K562 (cell line): ENCODE data around the gene ANKRD33. TPM values are rescaled to one million over a fixed set of nuclear protein-coding genes. Genes with fewer than 3 reads are reported as not detected.

Source experiments
- ATAC-seq: fragments of 200-7000 bp; cut with Tn5 transposase; 3 replicates; pipeline ENCODE4 v1.9.1; 2020; ENCODE audit warnings: moderate library complexity
- BruUV-seq: library from RNA; stranded (reverse); fragments of 400-500 nt; replicated peaks from 2 replicates; lab custom pipeline; 2021; lab: Mats Ljungman, UMichigan
- CTCF ChIA-PET: fragments of 300-600 bp; formaldehyde crosslinking; extraction: SDS; loops from one replicate; lab custom pipeline; 2021; ENCODE audit warnings: low intra/inter-chr PET ratio; lab: Yijun Ruan, JAX
- POLR2A ChIA-PET: fragments of 300-600, 350-650 bp; sonication (Branson Sonifier 250); formaldehyde crosslinking; extraction: SDS; loops from one replicate; lab custom pipeline; 2021; ENCODE audit warnings: antibody characterized with exemption, inconsistent platforms; lab: Yijun Ruan, JAX
- DNase-seq, 4 experiments: peaks; one replicate each; pipeline versions ENCODE4 v3.0.0 to v3.0.0-alpha.2; 2011 to 2018; ENCODE audit warnings: low spot score in 3 of 4, mixed read lengths in 3 of 4; ENCODE audit errors: extremely low read depth in 1 of 4
- FAIRE-seq: peaks from 2 replicates; lab custom pipeline; 2011; peaks lifted over from hg19 to GRCh38; lab: Jason Lieb, UNC
- H2AFZ ChIP-seq: 2 replicates; pipeline ENCODE4 v1.6.0; 2011; ENCODE audit warnings: low read depth, low read length, control low read depth, inconsistent platforms
- H3K27ac ChIP-seq: fragments of 200-600 bp; 3 replicates; pipeline ENCODE4 v1.8.0; 2011; ENCODE audit warnings: low read depth, mild to moderate bottlenecking, control low read depth, inconsistent platforms, low read length, moderate library complexity, mixed read lengths; ENCODE audit errors: extremely low read depth
- H3K27me3 ChIP-seq, 2 experiments: fragments of 300-600 bp in 1 of 2; 2 replicates in 1 of 2; 3 replicates in 1 of 2; pipeline versions ENCODE4 v1.6.0 to v1.8.0; 2011; ENCODE audit warnings: inconsistent platforms in 2 of 2, low read length in 2 of 2, mild to moderate bottlenecking in 1 of 2, mixed read lengths in 1 of 2, moderate library complexity in 1 of 2; ENCODE audit not compliant: control insufficient read depth in 2 of 2, insufficient read depth in 2 of 2
- H3K36me3 ChIP-seq: fragments of 300-600 bp; 3 replicates; pipeline ENCODE4 v1.8.0; 2011; ENCODE audit warnings: mild to moderate bottlenecking, low read length, inconsistent platforms; ENCODE audit not compliant: control insufficient read depth, insufficient read depth
- H3K4me1 ChIP-seq, 2 experiments: fragments of 200-600 bp in 1 of 2; replicated peaks in 1 of 2; 2 replicates in 1 of 2; 3 replicates in 1 of 2; pipeline versions ENCODE4 v1.5.1 to v1.8.0; 2011; ENCODE audit warnings: inconsistent platforms in 2 of 2, low read length in 2 of 2, mild to moderate bottlenecking in 1 of 2, mixed read lengths in 1 of 2, moderate library complexity in 1 of 2; ENCODE audit not compliant: control insufficient read depth in 2 of 2, insufficient read depth in 2 of 2
- H3K4me2 ChIP-seq: 2 replicates; pipeline ENCODE4 v1.6.1; 2011; ENCODE audit warnings: low read length, control low read depth, inconsistent platforms, mixed read lengths; ENCODE audit not compliant: insufficient read depth
- H3K4me3 ChIP-seq: fragments of 200-600 bp; sonication (generic), shearing (Covaris generic); 2 replicates; pipeline ENCODE4 v1.5.1; 2016; ENCODE audit warnings: control low read depth, inconsistent platforms
- H3K79me2 ChIP-seq: fragments of 200-600 bp; 3 replicates; pipeline ENCODE4 v1.8.0; 2011; ENCODE audit warnings: low read length, inconsistent platforms; ENCODE audit not compliant: control insufficient read depth, insufficient read depth
- H3K9ac ChIP-seq, 2 experiments: 2 replicates each; pipeline versions ENCODE4 v1.6.0 to v1.6.1; 2011; ENCODE audit warnings: low read depth in 2 of 2, low read length in 2 of 2, control low read depth in 1 of 2, inconsistent platforms in 1 of 2, mild to moderate bottlenecking in 1 of 2, mixed read lengths in 1 of 2; ENCODE audit not compliant: insufficient read depth in 1 of 2
- H3K9me1 ChIP-seq: one replicate; pipeline ENCODE4 v1.6.0; 2011; ENCODE audit warnings: inconsistent platforms, mild to moderate bottlenecking, low read length, moderate library complexity; ENCODE audit not compliant: control insufficient read depth, insufficient read depth
- H3K9me3 ChIP-seq: replicated peaks from 2 replicates; pipeline ENCODE4 v1.5.1; 2011; ENCODE audit warnings: low read depth, low read length, inconsistent platforms; ENCODE audit not compliant: control insufficient read depth, insufficient read depth
- H4K20me1 ChIP-seq: replicated peaks from 2 replicates; pipeline ENCODE4 v1.6.1; 2011; ENCODE audit warnings: low read length, inconsistent platforms, mixed read lengths; ENCODE audit not compliant: control insufficient read depth, insufficient read depth
- ARID2 ChIP-seq: fragments of 450-650 bp; IDR thresholded peaks from 2 replicates; pipeline ENCODE4 v1.6.1; 2017; ENCODE audit warnings: antibody characterized with exemption, mild to moderate bottlenecking
- ATF7 ChIP-seq: fragments of 450-650 bp; IDR thresholded peaks from 2 replicates; pipeline ENCODE4 v1.7.1; 2014; ENCODE audit warnings: mild to moderate bottlenecking, moderate library complexity
- BACH1 ChIP-seq: fragments of 200-800 bp; sonication (Bioruptor generic); IDR thresholded peaks from 2 replicates; pipeline ENCODE4 v1.6.1; 2016; ENCODE audit warnings: missing genetic modification characterization, missing compliant biosample characterization
- CTCFL ChIP-seq: IDR thresholded peaks from 2 replicates; pipeline ENCODE4 v1.6.1; 2011; ENCODE audit warnings: borderline replicate concordance, low read depth, mild to moderate bottlenecking, moderate library complexity, low read length; ENCODE audit not compliant: insufficient read depth, poor library complexity, severe bottlenecking
- HNRNPLL ChIP-seq: fragments of 200-400 bp; formaldehyde crosslinking; IDR thresholded peaks from 2 replicates; pipeline ENCODE4 v1.6.1; 2017; ENCODE audit warnings: low read length, low read depth, mild to moderate bottlenecking; ENCODE audit not compliant: poor library complexity, severe bottlenecking
- NFE2L1 ChIP-seq: fragments of 450-650 bp; IDR thresholded peaks from 2 replicates; pipeline ENCODE4 v1.6.1; 2016; ENCODE audit warnings: missing genetic modification characterization, low read depth, mild to moderate bottlenecking, missing compliant biosample characterization, moderate library complexity, borderline replicate concordance
- NR1H2 ChIP-seq: sonication (generic); formaldehyde crosslinking; IDR thresholded peaks from 2 replicates; pipeline ENCODE4 v1.4.0; 2020; ENCODE audit warnings: mild to moderate bottlenecking, missing genetic modification reagents
- PHB2 ChIP-seq: fragments of 450-650 bp; IDR thresholded peaks from 2 replicates; pipeline ENCODE4 v1.6.1; 2017; ENCODE audit warnings: low read depth
- PHF21A ChIP-seq: fragments of 450-650 bp; IDR thresholded peaks from 2 replicates; pipeline ENCODE4 v1.6.1; 2017; ENCODE audit warnings: low read depth, borderline replicate concordance
- RBM15 ChIP-seq: fragments of 200-400 bp; formaldehyde crosslinking; IDR thresholded peaks from 2 replicates; pipeline ENCODE4 v1.6.1; 2018; ENCODE audit warnings: mild to moderate bottlenecking, low read length, moderate library complexity; ENCODE audit not compliant: insufficient read depth
- RREB1 ChIP-seq: fragments of 250-450 bp; sonication (Bioruptor Pico); IDR thresholded peaks from 2 replicates; pipeline ENCODE4 v1.4.0; 2020
- ZBTB7A ChIP-seq: IDR thresholded peaks from 2 replicates; pipeline ENCODE4 v1.6.1; 2011; ENCODE audit warnings: low read depth, mild to moderate bottlenecking, low read length, moderate library complexity, borderline replicate concordance; ENCODE audit not compliant: control insufficient read depth
- ZFP30 ChIP-seq: fragments of 250-450 bp; sonication (Bioruptor Pico); IDR thresholded peaks from 2 replicates; pipeline ENCODE4 v1.8.0; 2022; ENCODE audit warnings: moderate library complexity, mild to moderate bottlenecking, inconsistent platforms, borderline replicate concordance
- ZNF347 ChIP-seq: fragments of 450-650 bp; formaldehyde crosslinking; IDR thresholded peaks from 2 replicates; pipeline ENCODE4 v1.4.0; 2020; ENCODE audit warnings: low read depth, mild to moderate bottlenecking, moderate library complexity
- WGBS: fragments of 100-300 bp; shearing (Covaris generic); methylation state at CpG from one replicate; pipeline ENCODE4 v1.1.6; 2016; ENCODE audit warnings: low coverage, mixed read lengths; ENCODE audit not compliant: insufficient coverage; ENCODE audit errors: missing lambda C conversion rate; 5-methylcytosine and 5-hydroxymethylcytosine counted together
- in situ Hi-C: fragments of 300-500 bp; cut with MboI; formaldehyde crosslinking; loops from 4 replicates; pipeline ENCODE4 v1.15.0; 2018; ENCODE audit warnings: inconsistent platforms, mixed read lengths
- intact Hi-C: fragments of 100-400 bp; cut with micrococcal nuclease; formaldehyde crosslinking; loops from 2 replicates; pipeline ENCODE4 v1.14.2; 2022
- polyA plus RNA-seq, 8 experiments: library from polyadenylated mRNA; depleted of rRNA in 4 of 8; stranded (reverse) in 5 of 8; unstranded in 3 of 8; fragments of >200 nt; fragmentation: Nextera tagmentation in 2 of 8; fragmentation: Illumina TruSeq in 1 of 8; extraction: Ambion mirVana in 2 of 8; extraction: Trizol in 1 of 8; gene quantifications; 2 replicates each; pipeline versions ENCODE4 v1.2.1 to v1.2.3, GENCODE V29; 2011 to 2014; ENCODE audit warnings: inconsistent platforms in 1 of 8, missing spikeins in 1 of 8
- total RNA-seq, 7 experiments: library from RNA; depleted of rRNA in 6 of 7; stranded (reverse); fragments of >200 nt in 6 of 7; fragmentation: Illumina TruSeq in 2 of 7; extraction: Trizol in 2 of 7; gene quantifications; 2 replicates each; pipeline versions ENCODE4 v1.2.1 to v1.2.3, GENCODE V29; 2011 to 2021; ENCODE audit warnings: low replicate concordance in 1 of 7

The ANKRD33 gene
- total and polyA plus RNA-seq, 9 of the 15 experiments (the other 6 are each of a cell fraction or from before 2014, with no cell fraction given) = 0.04 to 0.11 (median 0.07) TPM; not detected in 4

GRCh38 chr12:51938726-51939125 is 50.8 kb downstream of the ANKRD33 start:
- no TSS peak for BruUV-seq
- Histone ChIP-seq H3K27ac (no peak overlapping the region), H3K36me3 (no peaks in the 10 kb centered on the region), H3K79me2 (no peaks in the 10 kb centered on the region), H2AFZ (no peak overlapping the region), H3K4me3 (no peak overlapping the region), H3K27me3 (peaks cover 9 to 34% of the 10 kb centered on the region in 2 experiments; a peak in 3 of 5 replicates), H3K9ac (no peak overlapping the region), H3K4me1 (peaks cover 0 to 4% of the 10 kb centered on the region in 2 experiments; a peak in 1 of 5 replicates), H3K9me3 (no peaks in the 10 kb centered on the region), H3K9me1 (no peaks in the 10 kb centered on the region), H3K4me2 (no peak overlapping the region), H4K20me1 (no peaks in the 10 kb centered on the region)
- ChIA-PET POLR2A (interaction anchor here (0.9 to 1.1 kb wide), 2 partner anchors 12 to 13 kb away, joined by 4 to 5 read pairs; no protein-coding TSS in a partner anchor), CTCF (no interaction called here)
- intact Hi-C loops = no loop called here
- DNase-seq (no peak), FAIRE-seq (no peak), ATAC-seq (no peak)
- TF ChIP-seq NFE2L1 = no peak
- no peak for TF ChIP-seq PHB2
- no peak for TF ChIP-seq NR1H2 (CRISPR knock-in tag)
- no peak for TF ChIP-seq BACH1
- no peak for TF ChIP-seq ZFP30 (CRISPR knock-in tag)
- no peak for TF ChIP-seq ZBTB7A
- no peak for TF ChIP-seq ZNF347 (CRISPR knock-in tag)
- no peak for TF ChIP-seq RREB1 (CRISPR knock-in tag)
- no peak for TF ChIP-seq ARID2
- no peak for TF ChIP-seq HNRNPLL
- no peak for TF ChIP-seq CTCFL
- no peak for TF ChIP-seq PHF21A
- no peak for TF ChIP-seq RBM15
- no peak for TF ChIP-seq ATF7
- WGBS = 25% methylated on average over 6 of the region's 6 CpGs
- in situ Hi-C loops = no loop called here
